Measurements from ENCODE around the gene SRSF4.

- TF ChIP-seq CTCF (IDR thresholded peaks at IDR 0.05) = no peak
- no peak for TF ChIP-seq POLR2A (IDR thresholded peaks at IDR 0.05)
- TF ChIP-seq POLR2AphosphoS5 (IDR thresholded peaks at IDR 0.05) = no peak
Observed at GRCh38 chr1:29119121-29119929, 62.4 kb downstream of the SRSF4 start.

Measured in gastroesophageal sphincter (tissue), 3 donors.